ENCODE results near the gene GPRC5C. TPM values are rescaled to one million over a fixed set of nuclear protein-coding genes. Genes with fewer than 3 reads are reported as not detected.

The GPRC5C gene
- total RNA-seq, 4 donors from 2014 or later = 11.5 to 29.0 (median 16.0) TPM

GRCh38 chr17:74432766-74433391, 991 bp downstream of the GPRC5C start:
- DNase-seq (ENCODE audit: low spot score) (no peak), ATAC-seq (ENCODE audit: low FRiP score) (no peak)
- TF ChIP-seq CTCF (IDR thresholded peaks at IDR 0.05) = no peak

GRCh38 chr17:74433421-74434121, 1.7 kb downstream of the GPRC5C start:
- DNase-seq (ENCODE audit: low spot score) (no peak), ATAC-seq (ENCODE audit: low FRiP score) (no peak)
- TF ChIP-seq CTCF (IDR thresholded peaks at IDR 0.05) = no peak

GRCh38 chr17:74435775-74436359, 4.0 kb downstream of the GPRC5C start:
- no peak for TF ChIP-seq CTCF (IDR thresholded peaks at IDR 0.05)
- DNase-seq (ENCODE audit: low spot score) = no peak
- ATAC-seq (ENCODE audit: low FRiP score) = no peak

- no peak for DNase-seq (ENCODE audit: low spot score)
- no peak for ATAC-seq (ENCODE audit: low FRiP score)
- no peak for TF ChIP-seq CTCF (IDR thresholded peaks at IDR 0.05)
These were observed 5.8 kb downstream of the GPRC5C start for GRCh38 chr17:74437702-74438101.

- DNase-seq (ENCODE audit: low spot score) (no peak), ATAC-seq (ENCODE audit: low FRiP score) (no peak)
- no peak for TF ChIP-seq CTCF (IDR thresholded peaks at IDR 0.05)
These were observed 8.0 kb downstream of the GPRC5C start for GRCh38 chr17:74439691-74440567.

GRCh38 chr17:74441537-74441936, 9.6 kb downstream of the GPRC5C start:
- no peak for TF ChIP-seq CTCF (IDR thresholded peaks at IDR 0.05)
- DNase-seq (ENCODE audit: low spot score) (no peak), ATAC-seq (ENCODE audit: low FRiP score) (no peak)
